GM18861 (cell line): ENCODE results near the gene CYB5A.
A peak's percentile ranks its signal among the peaks of the same experiment; 100 is the strongest.
"Not testable (repeated sequence)": the region's sequence is repeated elsewhere in the genome, so short reads cannot be mapped to it uniquely, and the experiment has no call there.

ENCODE experiments used
- ATAC-seq: cut with Tn5 transposase; IDR thresholded peaks from one replicate; pipeline ENCODE4 v1.9.1; 2021; ENCODE audit not compliant: unreplicated experiment

CYB5A gene

GRCh38 chr18:74291771-74292540, at the start of gene CYB5A:
Gene CYB5A (minus strand): TSS chr18:74291963. CDS start chr18:74291875, 88 bp downstream.
- ATAC-seq: peak; percentile 99

GRCh38 chr18:74337912-74338309, 46.1 kb upstream of the CYB5A start:
- no peak for ATAC-seq

- no peak for ATAC-seq
These were observed 45.6 kb upstream of the CYB5A start for GRCh38 chr18:74337155-74337911.

GRCh38 chr18:74336656-74337055, 44.9 kb upstream of the CYB5A start:
- ATAC-seq: no peak

GRCh38 chr18:74334242-74334893, 42.6 kb upstream of the CYB5A start:
- ATAC-seq: no peak

- no peak for ATAC-seq
These were observed 41.3 kb upstream of the CYB5A start for GRCh38 chr18:74333091-74333490.

GRCh38 chr18:74331404-74331803, 39.6 kb upstream of the CYB5A start:
- peak; percentile 50 for ATAC-seq

- no peak for ATAC-seq
These were observed 38.0 kb upstream of the CYB5A start for GRCh38 chr18:74329688-74330205.

GRCh38 chr18:74328206-74328605, 36.4 kb upstream of the CYB5A start:
- no peak for ATAC-seq

GRCh38 chr18:74326791-74327190, 35.0 kb upstream of the CYB5A start:
- ATAC-seq: not testable (repeated sequence)

- no peak for ATAC-seq
These were observed 34.5 kb upstream of the CYB5A start for GRCh38 chr18:74326231-74326630.

- no peak for ATAC-seq
These were observed 24.8 kb upstream of the CYB5A start for GRCh38 chr18:74316257-74317170.

GRCh38 chr18:74315464-74316256, 23.9 kb upstream of the CYB5A start, which contains the start of gene C18orf63:
Gene C18orf63 (plus strand): TSS chr18:74315839. CDS start chr18:74317866, 2,027 bp downstream.
- ATAC-seq: no peak

- no peak for ATAC-seq
These were observed 23.1 kb upstream of the CYB5A start for GRCh38 chr18:74314759-74315463.

- ATAC-seq: no peak
These were observed 19.2 kb upstream of the CYB5A start for GRCh38 chr18:74311000-74311399.

GRCh38 chr18:74310411-74310810, 18.6 kb upstream of the CYB5A start:
- ATAC-seq: peak; percentile 83

- ATAC-seq: no peak
These were observed 12.2 kb upstream of the CYB5A start for GRCh38 chr18:74303936-74304335.

GRCh38 chr18:74303306-74303705, 11.5 kb upstream of the CYB5A start:
- no peak for ATAC-seq

GRCh38 chr18:74299746-74300145, 8.0 kb upstream of the CYB5A start:
- ATAC-seq: no peak
